PC-9 (cell line): ENCODE data around the gene IL13RA2. TPM values are rescaled to one million over a fixed set of nuclear protein-coding genes. Genes with fewer than 3 reads are reported as not detected.

Source experiments
- BruUV-seq: library from RNA; stranded (reverse); fragments of 400-500 nt; replicated peaks from 2 replicates; lab custom pipeline; 2021; lab: Mats Ljungman, UMichigan
- CTCF ChIA-PET: fragments of 300-600 bp; sonication (Branson Sonifier 250); formaldehyde crosslinking; loops from one replicate; lab custom pipeline; 2022; ENCODE audit warnings: antibody characterized with exemption; lab: Charles Lee
- POLR2A ChIA-PET: fragments of 300-600 bp; sonication (Branson Sonifier 250); formaldehyde crosslinking; loops from one replicate; lab custom pipeline; 2022; ENCODE audit warnings: antibody characterized with exemption; ENCODE audit not compliant: unreplicated experiment; lab: Charles Lee
- DNase-seq, 2 experiments: peaks; one replicate each; pipeline versions ENCODE4 v3.0.0 to v3.0.0-alpha.2; 2015 to 2022; ENCODE audit warnings: mixed read lengths in 1 of 2
- H2AFZ ChIP-seq: fragments of 200-600 bp; sonication (generic); 2 replicates; pipeline ENCODE4 v1.8.1; 2017; ENCODE audit warnings: antibody characterized with exemption
- H3F3A ChIP-seq: fragments of 200-600 bp; sonication (generic); 2 replicates; pipeline ENCODE4 v1.8.1; 2017; ENCODE audit warnings: antibody characterized with exemption, mild to moderate bottlenecking, low read depth; ENCODE audit not compliant: insufficient read depth
- H3K27ac ChIP-seq: fragments of 200-600 bp; sonication (generic); 2 replicates; pipeline ENCODE4 v1.6.1; 2016; ENCODE audit warnings: mixed run types
- H3K27me3 ChIP-seq: fragments of 200-600 bp; sonication (generic); 2 replicates; pipeline ENCODE4 v1.6.1; 2016; ENCODE audit warnings: low read depth, mixed run types; ENCODE audit not compliant: insufficient read depth
- H3K36me3 ChIP-seq: fragments of 200-600 bp; sonication (generic); 2 replicates; pipeline ENCODE4 v1.6.1; 2016; ENCODE audit warnings: low read depth, mixed run types
- H3K4me1 ChIP-seq: fragments of 200-600 bp; sonication (generic); replicated peaks from 2 replicates; pipeline ENCODE4 v1.6.1; 2016; ENCODE audit warnings: mixed run types; ENCODE audit not compliant: insufficient read depth
- H3K4me2 ChIP-seq: fragments of 200-600 bp; sonication (generic); 2 replicates; pipeline ENCODE4 v1.6.1; 2017; ENCODE audit warnings: mixed run types
- H3K4me3 ChIP-seq: fragments of 200-600 bp; sonication (generic); 2 replicates; pipeline ENCODE4 v1.6.1; 2016; ENCODE audit warnings: mixed run types
- H3K79me2 ChIP-seq: fragments of 200-600 bp; sonication (generic); 2 replicates; pipeline ENCODE4 v1.6.1; 2017; ENCODE audit warnings: low read depth, mixed run types
- H3K9me2 ChIP-seq: fragments of 200-600 bp; sonication (generic); 2 replicates; pipeline ENCODE4 v1.8.1; 2017; ENCODE audit warnings: mild to moderate bottlenecking; ENCODE audit not compliant: insufficient read depth
- H3K9me3 ChIP-seq: fragments of 200-600 bp; sonication (generic); 2 replicates; pipeline ENCODE4 v1.8.1; 2016; ENCODE audit warnings: low read depth; ENCODE audit not compliant: insufficient read depth
- H4K20me1 ChIP-seq: fragments of 200-600 bp; sonication (generic); 2 replicates; pipeline ENCODE4 v1.8.1; 2017; ENCODE audit not compliant: insufficient read depth
- EZH2 ChIP-seq: fragments of 200-600 bp; sonication (generic); IDR thresholded peaks from 2 replicates; pipeline ENCODE4 v1.8.0; 2017; ENCODE audit warnings: antibody characterized with exemption, low read depth
- intact Hi-C: fragments of 100-400 bp; cut with micrococcal nuclease; formaldehyde crosslinking; loops from one replicate; pipeline ENCODE4 v1.10.0; 2022; ENCODE audit not compliant: unreplicated experiment
- total RNA-seq: library from RNA; stranded (reverse); gene quantifications from 2 replicates; pipeline ENCODE4 v1.2.3, GENCODE V29; 2021
- TF ChIP-seq, protein P1 (sequence below): fragments of 200-600 bp; sonication (generic); conservative IDR thresholded peaks from 2 replicates; pipeline ENCODE4 v1.6.1; 2017; ENCODE audit warnings: mixed run types, antibody characterized with exemption, mild to moderate bottlenecking, moderate library complexity

IL13RA2 gene
- total RNA-seq, 1 experiment from 2014 or later, result not detected

DNA sequence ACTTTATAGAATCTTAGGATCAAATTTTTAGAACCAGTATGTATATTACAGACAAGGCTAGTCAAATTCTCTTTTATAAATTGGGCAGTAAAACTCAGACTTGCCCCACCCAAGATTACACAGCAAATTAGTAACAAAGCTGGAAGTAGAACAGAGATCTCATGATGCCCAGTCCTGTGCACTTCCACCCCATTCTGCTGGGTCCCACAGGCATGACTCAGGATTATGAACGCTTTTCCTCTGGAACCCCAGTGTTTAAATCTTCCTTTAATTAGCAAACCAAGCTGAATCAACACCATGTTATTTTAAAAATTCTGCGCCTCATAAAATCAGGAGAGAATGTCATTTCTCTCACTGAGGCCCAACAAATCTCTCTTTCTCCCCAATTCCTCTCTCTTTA is 1.5 kb upstream of the IL13RA2 start:
- Histone ChIP-seq H3K4me3 (no peak overlapping the region), H4K20me1 (no peaks in the 10 kb centered on the region), H3K9me3 (peaks cover 7% of the 10 kb centered on the region), H3F3A (peaks cover 24% of the 10 kb centered on the region), H3K27ac (peak overlapping the region; percentile 72), H3K4me1 (peaks cover 42% of the 10 kb centered on the region), H2AFZ (peak overlapping the region; percentile 72), H3K9me2 (no peaks in the 10 kb centered on the region), H3K36me3 (no peaks in the 10 kb centered on the region), H3K79me2 (no peaks in the 10 kb centered on the region), H3K27me3 (no peaks in the 10 kb centered on the region), H3K4me2 (no peak overlapping the region)
- ChIA-PET CTCF (no interaction called here), POLR2A (no interaction called here)
- DNase-seq, result no peak
- intact Hi-C loops, result no loop called here
- BruUV-seq, result no TSS peak
- TF ChIP-seq EZH2, result no peak
- TF ChIP-seq, protein P1, sequence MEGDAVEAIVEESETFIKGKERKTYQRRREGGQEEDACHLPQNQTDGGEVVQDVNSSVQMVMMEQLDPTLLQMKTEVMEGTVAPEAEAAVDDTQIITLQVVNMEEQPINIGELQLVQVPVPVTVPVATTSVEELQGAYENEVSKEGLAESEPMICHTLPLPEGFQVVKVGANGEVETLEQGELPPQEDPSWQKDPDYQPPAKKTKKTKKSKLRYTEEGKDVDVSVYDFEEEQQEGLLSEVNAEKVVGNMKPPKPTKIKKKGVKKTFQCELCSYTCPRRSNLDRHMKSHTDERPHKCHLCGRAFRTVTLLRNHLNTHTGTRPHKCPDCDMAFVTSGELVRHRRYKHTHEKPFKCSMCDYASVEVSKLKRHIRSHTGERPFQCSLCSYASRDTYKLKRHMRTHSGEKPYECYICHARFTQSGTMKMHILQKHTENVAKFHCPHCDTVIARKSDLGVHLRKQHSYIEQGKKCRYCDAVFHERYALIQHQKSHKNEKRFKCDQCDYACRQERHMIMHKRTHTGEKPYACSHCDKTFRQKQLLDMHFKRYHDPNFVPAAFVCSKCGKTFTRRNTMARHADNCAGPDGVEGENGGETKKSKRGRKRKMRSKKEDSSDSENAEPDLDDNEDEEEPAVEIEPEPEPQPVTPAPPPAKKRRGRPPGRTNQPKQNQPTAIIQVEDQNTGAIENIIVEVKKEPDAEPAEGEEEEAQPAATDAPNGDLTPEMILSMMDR, result no peak

GRCh38 chrX:115018040-115018647 is 728 bp upstream of the IL13RA2 start:
- intact Hi-C loops, result no loop called here
- DNase-seq, result no peak
- ChIA-PET CTCF (interaction anchor here (0.6 to 1.0 kb wide), 3 partner anchors 19 to 307 kb away, joined by 3 to 4 read pairs (median 4); no protein-coding TSS in a partner anchor), POLR2A (no interaction called here)
- no peaks in the 10 kb centered on the region for H3K79me2 ChIP-seq
- peaks cover 7% of the 10 kb centered on the region for H3K9me3 ChIP-seq
- H4K20me1 ChIP-seq, result no peaks in the 10 kb centered on the region
- peak overlapping the region; percentile 72 for H3K27ac ChIP-seq
- no peaks in the 10 kb centered on the region for H3K36me3 ChIP-seq
- peaks cover 42% of the 10 kb centered on the region for H3K4me1 ChIP-seq
- TF ChIP-seq, protein P1, result peak; percentile 72
- no peak for TF ChIP-seq EZH2
- H3K9me2 ChIP-seq, result no peaks in the 10 kb centered on the region
- no peak overlapping the region for H3K4me2 ChIP-seq
- no peaks in the 10 kb centered on the region for H3K27me3 ChIP-seq
- BruUV-seq, result no TSS peak
- H2AFZ ChIP-seq, result no peak overlapping the region
- no peak overlapping the region for H3K4me3 ChIP-seq
- H3F3A ChIP-seq, result peaks cover 23% of the 10 kb centered on the region

DNA sequence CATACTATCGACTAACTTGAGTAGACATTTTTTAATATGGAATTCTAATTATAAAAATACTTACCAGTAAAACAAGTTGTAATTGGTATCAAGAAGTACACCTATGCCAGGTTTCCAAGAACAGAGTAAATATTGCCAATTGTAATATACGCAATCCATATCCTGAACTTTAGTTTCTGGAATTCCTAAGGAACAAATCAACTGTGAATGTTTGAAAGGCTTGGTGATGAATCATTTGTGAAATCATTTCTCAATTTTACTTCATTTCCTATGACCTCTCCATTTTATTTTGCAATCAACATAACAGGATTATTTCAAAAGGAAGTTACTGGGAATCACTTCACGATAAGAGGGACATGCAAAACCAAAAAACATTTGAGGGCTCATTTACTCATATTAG is 3.7 kb downstream of the IL13RA2 start:
- Histone ChIP-seq H3K9me3 (peaks cover 7% of the 10 kb centered on the region), H3K4me2 (0 out of 2 replicates have a peak overlapping the region, but pooled peaks have one; percentile 23), H3F3A (peaks cover 14% of the 10 kb centered on the region), H3K27me3 (no peaks in the 10 kb centered on the region), H3K4me1 (peaks cover 24% of the 10 kb centered on the region), H3K9me2 (no peaks in the 10 kb centered on the region), H3K79me2 (no peaks in the 10 kb centered on the region), H2AFZ (no peak overlapping the region), H4K20me1 (no peaks in the 10 kb centered on the region), H3K27ac (peak overlapping the region; percentile 80), H3K4me3 (0 out of 2 replicates have a peak overlapping the region, but pooled peaks have one; percentile 14), H3K36me3 (no peaks in the 10 kb centered on the region)
- ChIA-PET CTCF (interaction anchor here (0.5 kb wide), 1 partner anchor 679 kb away, joined by 4 read pairs; no protein-coding TSS in a partner anchor), POLR2A (no interaction called here)
- peak in 1 of 2 experiments; percentile 87 for DNase-seq
- intact Hi-C loops, result no loop called here
- no peak for TF ChIP-seq EZH2
- TF ChIP-seq, protein P1, result no peak
- BruUV-seq, result no TSS peak
